HG03469 (cell line): Measurements from ENCODE around the gene ATG101.

Source experiments
- ATAC-seq: cut with Tn5 transposase; IDR thresholded peaks from one replicate; pipeline ENCODE4 v1.9.1; 2021; ENCODE audit warnings: mild to moderate bottlenecking, moderate library complexity, moderate number of reproducible peaks; ENCODE audit not compliant: unreplicated experiment

ATG101 gene

DNA sequence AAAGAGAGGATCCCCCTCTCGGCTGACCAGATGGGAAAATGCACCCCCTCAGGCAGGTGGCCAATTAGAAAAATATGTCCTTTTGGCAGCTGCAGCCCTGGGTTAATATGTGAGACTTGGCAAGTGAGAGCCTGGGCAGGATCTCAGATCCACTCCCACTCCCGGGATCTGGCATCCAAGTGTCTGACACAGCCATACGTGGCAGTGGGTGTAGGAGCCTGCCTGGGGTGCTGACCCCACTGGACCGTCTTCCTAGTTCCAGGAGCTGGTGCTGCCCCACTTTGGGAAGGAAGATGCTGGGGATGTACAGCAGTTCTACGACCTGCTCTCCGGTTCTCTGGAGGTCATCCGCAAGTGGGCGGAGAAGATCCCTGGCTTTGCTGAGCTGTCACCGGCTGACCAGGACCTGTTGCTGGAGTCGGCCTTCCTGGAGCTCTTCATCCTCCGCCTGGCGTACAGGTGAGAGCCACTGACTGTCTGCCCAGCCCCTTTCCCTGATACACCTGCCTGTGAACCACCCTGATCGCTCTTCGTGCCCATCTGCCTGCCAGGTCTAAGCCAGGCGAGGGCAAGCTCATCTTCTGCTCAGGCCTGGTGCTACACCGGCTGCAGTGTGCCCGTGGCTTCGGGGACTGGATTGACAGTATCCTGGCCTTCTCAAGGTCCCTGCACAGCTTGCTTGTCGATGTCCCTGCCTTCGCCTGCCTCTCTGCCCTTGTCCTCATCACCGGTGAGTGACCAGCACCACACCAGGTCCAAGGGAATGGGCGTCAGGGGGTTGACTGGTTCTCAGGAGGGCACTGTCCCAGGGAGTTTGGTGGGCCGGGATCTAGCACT, 12.8 kb upstream of the ATG101 start:
- no peak for ATAC-seq

- no peak for ATAC-seq
Observed at GRCh38 chr12:52057638-52058576, 11.9 kb upstream of the ATG101 start.

DNA sequence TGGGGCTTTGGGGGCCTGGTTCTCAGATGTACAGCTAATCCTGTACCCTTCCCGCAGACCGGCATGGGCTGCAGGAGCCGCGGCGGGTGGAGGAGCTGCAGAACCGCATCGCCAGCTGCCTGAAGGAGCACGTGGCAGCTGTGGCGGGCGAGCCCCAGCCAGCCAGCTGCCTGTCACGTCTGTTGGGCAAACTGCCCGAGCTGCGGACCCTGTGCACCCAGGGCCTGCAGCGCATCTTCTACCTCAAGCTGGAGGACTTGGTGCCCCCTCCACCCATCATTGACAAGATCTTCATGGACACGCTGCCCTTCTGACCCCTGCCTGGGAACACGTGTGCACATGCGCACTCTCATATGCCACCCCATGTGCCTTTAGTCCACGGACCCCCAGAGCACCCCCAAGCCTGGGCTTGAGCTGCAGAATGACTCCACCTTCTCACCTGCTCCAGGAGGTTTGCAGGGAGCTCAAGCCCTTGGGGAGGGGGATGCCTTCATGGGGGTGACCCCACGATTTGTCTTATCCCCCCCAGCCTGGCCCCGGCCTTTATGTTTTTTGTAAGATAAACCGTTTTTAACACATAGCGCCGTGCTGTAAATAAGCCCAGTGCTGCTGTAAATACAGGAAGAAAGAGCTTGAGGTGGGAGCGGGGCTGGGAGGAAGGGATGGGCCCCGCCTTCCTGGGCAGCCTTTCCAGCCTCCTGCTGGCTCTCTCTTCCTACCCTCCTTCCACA, 11.0 kb upstream of the ATG101 start:
- no peak for ATAC-seq

GRCh38 chr12:52059582-52060497, 9.9 kb upstream of the ATG101 start:
- ATAC-seq: no peak

DNA sequence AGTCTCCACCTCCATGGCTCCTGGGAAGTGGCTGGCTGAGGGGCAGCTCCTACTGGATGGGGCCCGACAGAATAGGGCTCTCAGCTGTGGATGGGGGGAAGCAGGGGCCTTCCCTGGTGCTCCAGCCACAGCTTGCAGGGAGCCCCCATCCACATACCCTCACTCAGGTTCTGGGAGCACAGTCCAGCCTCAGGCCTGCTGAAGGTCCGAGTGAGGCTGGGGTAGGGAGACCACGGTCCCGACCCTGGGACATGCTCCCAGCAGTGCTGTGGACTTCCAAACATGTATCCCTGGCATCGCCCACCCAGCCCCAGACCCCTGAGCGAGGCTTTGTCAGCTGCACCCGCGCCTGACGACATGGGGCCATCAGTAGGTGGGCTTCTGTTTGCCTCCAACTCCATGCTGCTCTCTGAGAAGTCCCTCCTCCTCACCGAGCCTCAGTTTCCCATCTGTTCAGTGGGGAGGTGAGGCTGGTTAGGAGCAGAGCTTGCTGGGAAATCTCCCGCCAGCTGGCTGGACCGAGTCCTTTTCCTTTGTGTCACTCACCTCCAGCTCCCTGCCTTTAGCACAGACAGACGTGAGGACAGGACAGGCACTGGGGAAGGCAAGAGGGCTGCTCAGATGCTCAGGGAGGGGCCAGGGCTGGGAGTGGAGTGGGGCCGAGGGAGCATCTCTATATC, 9.1 kb upstream of the ATG101 start:
- ATAC-seq: no peak

GRCh38 chr12:52061470-52062166, 8.2 kb upstream of the ATG101 start:
- ATAC-seq: no peak

DNA sequence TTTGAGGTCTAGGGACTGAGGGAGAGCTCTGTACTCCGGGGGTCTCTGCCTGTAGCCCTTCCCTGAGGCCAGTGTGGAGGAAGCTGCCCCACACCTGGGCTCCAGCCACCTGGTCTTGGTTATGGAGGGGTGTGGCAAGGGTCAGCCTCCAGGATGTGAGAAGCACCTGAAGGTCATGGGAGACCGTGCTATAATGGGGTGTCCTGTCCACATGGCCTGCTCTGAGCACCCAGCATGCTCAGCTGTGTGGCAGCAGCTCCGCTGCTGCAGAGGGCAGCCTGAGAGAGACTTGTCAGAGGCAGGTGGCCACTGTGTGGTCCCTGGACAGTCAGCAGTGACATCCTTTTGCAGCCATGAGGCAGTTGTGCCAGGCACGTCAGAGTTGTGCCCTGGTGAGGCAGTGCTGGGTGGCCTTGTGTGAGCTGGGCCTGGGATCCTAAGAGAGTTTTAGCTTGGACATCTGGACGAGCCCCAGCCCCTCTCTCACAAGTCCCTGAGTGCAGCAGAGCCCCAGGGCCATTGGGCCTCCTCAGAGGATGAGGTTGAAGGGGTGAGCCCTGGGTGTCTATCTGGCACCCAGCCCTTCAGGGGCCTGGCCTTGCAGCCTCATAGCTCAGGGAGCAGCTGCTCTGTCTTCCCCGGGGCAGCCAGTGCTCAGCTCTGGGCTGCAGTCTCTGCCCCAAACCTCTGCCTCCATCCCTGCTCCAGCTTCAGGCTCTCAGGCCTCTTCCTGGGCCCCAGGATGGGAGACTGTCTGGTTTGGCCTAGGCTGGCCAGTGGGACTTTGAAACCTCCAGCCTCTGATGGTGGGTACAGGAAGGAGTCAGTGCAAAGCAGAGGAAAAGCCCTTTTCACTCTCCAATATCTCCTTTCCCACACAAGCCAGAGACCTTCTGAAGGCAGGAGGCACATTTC, 7.4 kb upstream of the ATG101 start:
- no peak for ATAC-seq

- ATAC-seq: no peak
Observed at GRCh38 chr12:52063082-52063924, 6.5 kb upstream of the ATG101 start.

DNA sequence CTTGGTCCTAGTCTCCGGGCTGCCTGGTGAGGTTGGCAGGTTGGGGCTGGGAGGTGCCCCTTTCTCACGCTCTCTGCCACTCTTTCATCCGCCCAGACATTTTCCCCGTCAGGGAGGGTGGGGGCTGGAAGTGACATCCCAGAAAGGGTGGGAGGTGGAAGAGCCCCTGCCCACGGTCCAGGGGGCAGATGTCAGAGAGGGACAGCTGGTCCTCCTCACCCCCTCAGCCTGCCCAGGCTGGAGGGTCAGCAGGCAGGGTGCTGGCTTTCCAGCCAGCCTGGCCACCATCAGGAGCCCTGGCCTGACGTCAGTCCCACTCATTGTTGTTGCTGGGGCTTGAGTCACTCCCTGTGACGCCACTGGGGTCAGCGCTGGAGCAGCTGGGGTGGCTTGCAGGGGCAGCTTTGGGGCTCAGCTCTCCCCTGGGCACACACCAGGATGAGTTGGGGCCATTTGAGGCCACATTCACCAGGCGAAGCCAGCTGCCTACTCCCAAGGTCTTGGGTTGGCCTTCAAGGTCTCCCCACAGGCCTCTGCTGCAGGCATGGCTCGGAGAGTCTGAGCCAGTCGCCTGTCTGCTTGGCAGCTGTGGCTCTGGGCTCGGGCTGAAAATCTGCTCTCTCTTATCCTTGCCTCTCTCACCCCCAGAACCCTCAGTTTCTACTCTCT, 5.7 kb upstream of the ATG101 start:
- no peak for ATAC-seq

DNA sequence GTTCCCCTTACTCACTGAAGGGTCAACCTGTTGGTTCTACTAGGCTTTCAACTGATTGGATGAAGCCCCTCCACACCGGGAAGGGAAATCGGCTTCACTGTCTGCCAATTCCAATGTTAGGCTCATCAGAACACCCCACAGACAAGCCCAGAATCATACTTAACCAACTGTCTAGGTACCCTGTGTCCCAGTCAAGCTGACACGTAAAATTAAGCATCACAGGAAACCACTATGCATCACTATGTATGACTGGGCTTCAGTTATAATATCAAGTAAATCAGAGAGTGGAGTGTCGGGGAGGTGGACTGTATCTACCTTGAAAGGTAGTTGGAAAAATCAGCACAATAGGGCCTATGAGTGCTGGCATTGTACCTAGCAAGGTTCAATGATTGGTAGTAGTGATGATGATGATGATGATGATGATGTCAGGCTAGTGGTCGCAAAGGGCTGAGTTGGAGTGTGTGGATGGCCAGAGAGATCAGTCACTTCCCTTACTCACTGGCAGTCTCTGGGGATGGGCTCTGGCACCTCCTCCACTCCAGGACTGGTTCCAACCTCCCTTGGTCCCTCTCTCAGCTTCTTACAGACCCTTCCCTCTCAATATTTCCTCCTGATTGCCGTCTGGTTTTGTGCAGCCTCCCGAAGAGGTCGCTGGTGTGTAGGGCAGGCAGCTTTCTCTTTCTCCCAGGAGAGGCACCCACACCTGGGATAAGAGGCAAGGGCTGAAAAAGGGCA, 3.3 kb upstream of the ATG101 start:
- ATAC-seq: no peak

DNA sequence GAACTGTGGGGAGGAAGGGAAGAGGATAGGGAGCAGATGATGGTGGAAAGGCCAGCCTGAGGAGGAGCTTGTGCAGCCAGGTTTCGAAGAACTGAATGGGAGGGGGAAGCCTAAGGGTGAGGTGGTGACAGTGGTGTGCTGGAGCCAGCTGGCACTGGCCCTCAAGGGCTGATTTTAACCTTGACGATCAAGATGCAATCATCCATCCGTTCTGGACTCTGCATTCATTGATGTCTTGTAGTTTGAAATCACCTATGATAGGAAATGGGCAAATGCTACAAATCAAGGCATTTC, 2.8 kb upstream of the ATG101 start:
- no peak for ATAC-seq

DNA sequence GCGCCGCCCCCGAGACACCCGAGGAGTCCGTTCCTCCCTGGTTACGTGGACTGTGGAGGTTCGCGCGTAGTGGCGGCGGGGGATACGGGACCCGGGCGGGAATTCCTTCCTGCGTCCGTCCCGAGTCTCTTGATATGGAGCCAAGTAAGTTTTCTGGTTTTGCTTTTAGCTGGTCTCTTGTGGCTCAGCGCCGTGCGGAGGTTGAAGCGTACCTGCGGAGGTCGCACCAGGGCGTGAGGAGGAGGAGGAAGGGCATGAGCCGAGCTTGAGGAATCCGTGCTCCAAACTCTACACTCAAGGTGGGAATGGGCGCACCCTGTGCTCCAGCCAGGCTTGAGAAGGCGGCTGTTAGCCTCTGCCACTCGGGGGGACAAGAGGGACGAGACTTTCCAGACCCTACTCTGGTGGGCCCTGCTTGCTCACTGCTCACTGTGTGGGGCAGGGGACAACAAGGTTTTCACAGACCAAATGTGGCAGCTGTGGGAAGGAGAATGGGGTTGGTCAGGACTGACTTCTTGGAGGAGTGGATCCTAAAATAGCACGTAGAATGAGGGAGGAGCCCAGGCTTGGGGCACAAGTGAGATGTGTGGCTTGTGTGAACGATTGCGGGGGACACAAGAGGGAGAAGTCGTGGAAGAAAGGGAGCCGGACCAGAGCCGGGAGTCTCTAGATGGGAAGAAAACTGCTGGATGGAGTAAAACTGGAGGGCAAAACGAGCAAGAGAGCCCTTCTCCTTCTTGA, 577 bp downstream of the ATG101 start:
- ATAC-seq: no peak

GRCh38 chr12:52073531-52074381, 4.0 kb downstream of the ATG101 start:
- ATAC-seq: no peak

DNA sequence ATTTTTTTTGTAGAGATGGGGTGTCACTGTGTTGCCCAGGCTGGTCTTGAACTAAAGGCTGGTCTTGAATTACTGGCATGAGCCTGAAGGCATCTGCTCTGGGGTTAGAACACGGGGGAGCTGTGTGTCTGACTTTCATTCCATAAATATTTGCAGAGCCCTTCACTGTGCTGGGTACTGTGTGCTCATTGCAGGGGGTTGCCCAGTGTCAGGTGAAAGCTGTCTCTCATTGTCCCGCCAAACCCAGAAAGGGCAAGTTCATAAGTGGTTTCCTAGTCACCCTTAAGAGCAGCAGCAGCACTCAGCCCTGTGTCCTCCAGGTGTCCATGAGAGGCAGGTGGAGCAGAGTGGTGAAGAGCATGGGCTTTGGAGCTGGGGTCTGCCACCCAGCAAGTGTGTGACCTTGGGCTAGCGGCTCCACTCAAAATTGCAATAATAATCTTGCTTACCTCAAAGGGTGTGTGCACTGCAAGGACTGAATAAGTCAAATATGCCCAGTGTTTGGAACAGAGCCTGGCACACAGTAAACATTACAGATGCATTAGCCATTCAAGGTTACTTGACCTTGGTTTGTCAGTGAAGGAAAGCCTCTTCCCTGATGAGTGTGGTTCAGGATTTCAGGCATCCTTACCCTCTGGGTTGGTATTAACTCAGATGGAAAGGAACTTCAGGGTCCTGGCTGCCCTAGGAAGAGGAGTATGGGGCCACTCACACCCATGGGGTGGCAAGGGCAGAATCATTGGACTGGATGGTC, 5.4 kb downstream of the ATG101 start:
- no peak for ATAC-seq
